ENCODE results near the gene BEGAIN. TPM values are rescaled to one million over a fixed set of nuclear protein-coding genes. Genes with fewer than 3 reads are reported as not detected.

BEGAIN gene
- total RNA-seq, 4 donors from 2014 or later: 0.22 to 1.3 (median 0.50) TPM; not detected in 1

DNA sequence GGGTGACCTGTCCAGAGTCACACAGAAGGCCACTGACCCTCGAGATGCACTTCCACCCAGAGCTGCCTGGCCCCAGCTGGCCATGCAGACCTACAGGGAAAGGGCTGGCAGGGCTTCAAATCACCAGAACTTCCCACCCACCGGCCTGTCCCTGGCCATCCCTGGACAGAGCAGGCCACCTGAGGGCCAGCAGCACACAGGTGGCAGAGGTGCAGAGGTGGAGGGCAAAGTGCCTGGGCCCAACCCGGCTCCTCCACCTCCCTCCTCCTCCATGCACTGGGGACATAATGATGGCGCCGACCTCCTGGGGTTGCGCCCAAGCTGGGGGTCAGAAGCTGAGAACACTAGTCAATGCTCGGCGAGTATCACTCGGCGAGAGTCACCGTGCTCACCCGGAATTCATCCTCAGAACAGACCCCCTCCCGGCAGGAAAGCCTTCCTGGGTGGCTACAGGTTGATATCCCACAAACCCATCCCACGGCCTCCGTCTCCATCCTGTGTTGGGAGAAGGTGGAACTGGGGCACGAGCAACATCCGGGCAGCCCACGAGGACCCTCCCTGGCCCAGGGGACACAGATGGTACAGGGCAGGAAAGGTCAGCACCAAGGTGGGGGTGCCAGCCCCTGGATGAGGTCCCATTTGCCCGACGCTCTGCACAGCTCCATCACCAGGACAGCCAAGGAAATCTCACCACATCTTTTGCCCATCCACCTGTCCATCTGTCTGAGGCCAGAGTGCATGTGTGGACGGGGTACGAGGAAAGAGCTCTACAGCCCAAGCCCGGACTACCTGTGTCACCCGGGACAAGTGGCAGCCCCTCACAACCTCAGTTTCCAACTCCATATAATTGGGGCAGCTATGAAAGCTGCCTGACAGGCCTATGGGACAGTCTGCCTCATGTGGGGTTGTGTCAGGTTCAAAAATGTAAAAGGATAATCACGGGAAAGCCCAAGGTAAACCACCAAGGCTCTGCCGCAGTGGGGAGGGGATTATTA lies 10.8 kb downstream of the BEGAIN start:
- WGBS, 2 donors: 85 to 90% methylated on average over 15 to 16 of the region's 26 CpGs
- H3K4me3 ChIP-seq (replicated peaks in 1 of 3): no peak overlapping the region
- no peaks in the 10 kb centered on the region for H3K36me3 ChIP-seq
- no peak for DNase-seq
- TF ChIP-seq, protein P1, sequence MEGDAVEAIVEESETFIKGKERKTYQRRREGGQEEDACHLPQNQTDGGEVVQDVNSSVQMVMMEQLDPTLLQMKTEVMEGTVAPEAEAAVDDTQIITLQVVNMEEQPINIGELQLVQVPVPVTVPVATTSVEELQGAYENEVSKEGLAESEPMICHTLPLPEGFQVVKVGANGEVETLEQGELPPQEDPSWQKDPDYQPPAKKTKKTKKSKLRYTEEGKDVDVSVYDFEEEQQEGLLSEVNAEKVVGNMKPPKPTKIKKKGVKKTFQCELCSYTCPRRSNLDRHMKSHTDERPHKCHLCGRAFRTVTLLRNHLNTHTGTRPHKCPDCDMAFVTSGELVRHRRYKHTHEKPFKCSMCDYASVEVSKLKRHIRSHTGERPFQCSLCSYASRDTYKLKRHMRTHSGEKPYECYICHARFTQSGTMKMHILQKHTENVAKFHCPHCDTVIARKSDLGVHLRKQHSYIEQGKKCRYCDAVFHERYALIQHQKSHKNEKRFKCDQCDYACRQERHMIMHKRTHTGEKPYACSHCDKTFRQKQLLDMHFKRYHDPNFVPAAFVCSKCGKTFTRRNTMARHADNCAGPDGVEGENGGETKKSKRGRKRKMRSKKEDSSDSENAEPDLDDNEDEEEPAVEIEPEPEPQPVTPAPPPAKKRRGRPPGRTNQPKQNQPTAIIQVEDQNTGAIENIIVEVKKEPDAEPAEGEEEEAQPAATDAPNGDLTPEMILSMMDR (IDR thresholded peaks at IDR 0.05): no peak
- TF ChIP-seq POLR2A (IDR thresholded peaks at IDR 0.05): no peak
- H3K27me3 ChIP-seq: no peaks in the 10 kb centered on the region
- H3K27ac ChIP-seq: no peak overlapping the region
- H3K4me1 ChIP-seq: no peaks in the 10 kb centered on the region
- no peaks in the 10 kb centered on the region for H3K9me3 ChIP-seq
- intact Hi-C loops (cut with DNase I): no loop called here

DNA sequence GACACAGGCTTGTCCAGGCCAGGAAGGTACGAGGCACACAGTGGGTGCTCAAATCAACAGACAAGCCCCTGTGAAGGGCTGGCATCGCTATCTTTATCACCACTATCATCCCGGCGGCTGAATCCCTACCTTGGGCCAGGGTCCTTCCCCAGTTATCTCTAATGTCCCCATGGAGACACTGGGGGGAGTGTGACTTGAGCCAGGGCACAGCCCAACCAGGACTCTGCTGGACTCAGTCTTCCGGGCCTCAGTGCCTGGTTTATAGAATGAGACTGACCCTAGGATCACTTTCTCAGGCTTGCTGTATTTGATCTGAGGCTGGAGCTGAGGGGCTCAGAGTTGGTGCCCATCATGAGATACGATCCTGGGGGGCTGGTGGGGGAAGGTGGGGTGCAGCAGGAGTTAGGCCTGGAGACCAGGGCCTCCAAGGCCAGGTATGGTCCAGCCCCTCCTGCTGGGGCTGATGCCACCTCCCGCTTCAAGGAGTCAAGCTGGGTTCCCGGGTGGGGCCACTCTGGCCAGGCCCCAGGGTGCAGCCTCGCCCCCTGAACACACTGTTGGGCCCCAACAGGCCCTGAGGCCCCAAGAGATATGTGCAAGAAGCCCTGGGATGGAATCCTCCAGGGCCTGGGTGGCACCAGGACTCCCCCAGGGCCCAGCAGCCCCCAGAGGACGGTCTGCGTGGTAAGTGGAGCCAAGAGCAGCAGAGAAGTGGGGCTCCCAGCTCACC lies 11.8 kb downstream of the BEGAIN start:
- Histone ChIP-seq H3K27me3 (no peaks in the 10 kb centered on the region), H3K4me3 (replicated peaks in 1 of 3) (no peak overlapping the region), H3K36me3 (no peaks in the 10 kb centered on the region), H3K27ac (no peak overlapping the region), H3K4me1 (no peaks in the 10 kb centered on the region), H3K9me3 (no peaks in the 10 kb centered on the region)
- DNase-seq: no peak
- intact Hi-C loops (cut with DNase I): no loop called here
- TF ChIP-seq, protein P1 (IDR thresholded peaks at IDR 0.05): no peak
- no peak for TF ChIP-seq POLR2A (IDR thresholded peaks at IDR 0.05)
- 85 to 92% methylated on average over 2 to 7 of the region's 11 CpGs for WGBS, 2 donors

DNA sequence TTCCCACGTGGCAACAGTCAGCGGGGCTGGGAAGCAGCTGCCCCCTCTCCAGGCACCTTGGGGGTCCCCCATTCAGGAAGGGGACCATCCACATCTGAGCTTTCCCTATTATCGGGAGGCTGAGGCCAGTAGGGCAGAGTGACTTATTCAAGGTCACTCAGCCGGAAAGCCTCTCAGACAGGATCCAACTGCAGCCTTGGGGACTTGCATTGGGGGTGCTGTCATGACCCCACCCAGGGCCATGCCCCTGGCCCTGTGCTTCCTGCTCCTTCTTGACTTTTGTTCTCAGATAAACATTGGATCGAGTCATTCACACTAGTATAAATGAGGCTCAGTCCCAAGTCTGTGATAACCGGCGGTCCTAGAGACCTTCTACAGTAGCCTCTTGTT lies 12.6 kb downstream of the BEGAIN start:
- no peaks in the 10 kb centered on the region for H3K27me3 ChIP-seq
- no peaks in the 10 kb centered on the region for H3K4me1 ChIP-seq
- TF ChIP-seq, protein P1 (IDR thresholded peaks at IDR 0.05): no peak
- TF ChIP-seq POLR2A (IDR thresholded peaks at IDR 0.05): no peak
- no peaks in the 10 kb centered on the region for H3K9me3 ChIP-seq
- no peak for DNase-seq
- 61 to 73% methylated on average over 7 of the region's 7 CpGs for WGBS, 2 donors
- intact Hi-C loops (cut with DNase I): no loop called here
- H3K4me3 ChIP-seq (replicated peaks in 1 of 3): no peak overlapping the region
- no peak overlapping the region for H3K27ac ChIP-seq
- no peaks in the 10 kb centered on the region for H3K36me3 ChIP-seq

DNA sequence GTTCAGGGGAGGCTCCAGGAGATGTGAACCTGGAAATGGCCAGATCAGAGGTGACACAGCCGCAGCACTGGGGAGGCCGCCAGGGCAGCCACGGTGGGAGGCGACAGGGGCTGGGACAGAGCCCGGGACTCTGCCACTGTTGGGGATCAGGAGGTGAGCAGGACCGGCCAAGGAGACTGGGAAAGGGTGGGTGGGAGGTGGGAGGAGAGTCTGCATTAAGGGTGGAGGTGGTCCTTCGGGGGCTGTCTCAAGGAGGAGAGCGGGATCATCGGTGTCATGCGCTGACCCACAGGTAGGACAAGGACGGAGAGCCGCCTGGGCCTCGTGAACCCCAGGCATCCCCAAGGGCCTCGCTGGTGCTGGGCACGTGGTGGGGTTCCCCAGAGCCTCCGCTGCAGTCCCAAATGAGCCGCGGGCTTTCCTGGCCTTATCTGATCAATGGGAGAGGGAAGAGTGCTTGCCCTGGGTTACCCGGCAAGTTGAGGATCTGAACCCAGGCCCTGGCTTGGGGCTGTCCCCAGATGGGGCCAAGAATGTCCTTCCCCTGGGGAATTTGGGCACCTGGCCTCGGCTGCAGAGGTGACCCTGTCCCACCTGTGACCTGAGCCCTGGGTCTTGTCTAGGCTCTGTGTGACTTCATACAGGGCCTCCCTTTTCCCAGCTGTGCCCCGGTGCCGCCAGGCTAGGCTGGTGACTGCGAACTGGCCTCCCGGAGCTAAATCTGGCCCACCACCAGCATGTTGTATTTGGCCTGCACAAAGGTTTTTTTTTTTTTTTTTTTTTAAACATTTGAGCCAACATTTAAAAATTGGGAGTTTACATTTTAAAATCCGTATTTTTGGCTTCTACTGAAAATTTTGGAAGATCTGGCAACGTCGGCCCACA lies 13.2 kb downstream of the BEGAIN start:
- Histone ChIP-seq H3K4me1 (peaks cover 0 to 3% of the 10 kb centered on the region in 2 donors), H3K9me3 (no peaks in the 10 kb centered on the region), H3K27ac (no peak overlapping the region), H3K4me3 (replicated peaks in 1 of 3) (no peak overlapping the region), H3K36me3 (no peaks in the 10 kb centered on the region), H3K27me3 (no peaks in the 10 kb centered on the region)
- no peak for TF ChIP-seq POLR2A (IDR thresholded peaks at IDR 0.05)
- TF ChIP-seq, protein P1 (IDR thresholded peaks at IDR 0.05): no peak
- WGBS, 2 donors: 76 to 85% methylated on average over 22 of the region's 27 CpGs
- DNase-seq: no peak
- intact Hi-C loops (cut with DNase I): no loop called here

Measured in thyroid gland (tissue), 4 donors.